ENCODE measurements around the gene RNU6-1.

Gene RNU6-1

DNA sequence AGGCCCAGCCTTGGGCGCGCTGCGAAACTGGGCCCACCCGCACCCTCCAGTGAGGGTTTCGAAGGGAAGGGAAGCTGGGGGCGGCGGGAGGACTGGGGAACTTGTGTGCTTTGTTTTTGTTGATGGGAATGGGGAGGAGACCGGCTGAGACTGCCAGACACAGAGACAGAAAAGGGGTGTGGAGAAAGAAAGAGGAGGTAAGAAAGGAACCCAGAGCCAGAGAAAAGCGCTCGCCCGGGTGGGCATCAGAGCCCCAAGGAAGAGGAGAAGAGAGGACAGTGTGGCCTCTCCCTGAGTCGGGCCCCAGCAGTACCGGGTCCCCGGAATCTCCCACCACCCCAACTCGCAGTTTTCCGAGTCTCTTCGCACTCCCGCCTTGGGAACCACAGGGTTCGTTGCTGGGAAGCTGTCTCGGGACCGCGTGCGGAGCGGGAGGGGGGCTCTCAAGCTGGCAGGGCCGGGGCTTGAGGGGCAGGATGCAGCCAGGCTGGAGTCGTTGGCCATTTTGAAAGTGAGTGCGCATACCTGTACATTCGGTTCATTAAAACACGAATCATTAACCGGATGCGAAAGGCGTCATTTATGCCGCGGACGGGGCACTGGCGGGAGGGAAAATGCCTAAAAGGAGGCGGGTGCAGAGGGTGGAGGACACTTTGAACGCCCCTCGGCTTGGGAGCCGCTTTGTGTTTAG, 11.4 kb downstream of the RNU6-1 start:
- TF ChIP-seq, protein P1, sequence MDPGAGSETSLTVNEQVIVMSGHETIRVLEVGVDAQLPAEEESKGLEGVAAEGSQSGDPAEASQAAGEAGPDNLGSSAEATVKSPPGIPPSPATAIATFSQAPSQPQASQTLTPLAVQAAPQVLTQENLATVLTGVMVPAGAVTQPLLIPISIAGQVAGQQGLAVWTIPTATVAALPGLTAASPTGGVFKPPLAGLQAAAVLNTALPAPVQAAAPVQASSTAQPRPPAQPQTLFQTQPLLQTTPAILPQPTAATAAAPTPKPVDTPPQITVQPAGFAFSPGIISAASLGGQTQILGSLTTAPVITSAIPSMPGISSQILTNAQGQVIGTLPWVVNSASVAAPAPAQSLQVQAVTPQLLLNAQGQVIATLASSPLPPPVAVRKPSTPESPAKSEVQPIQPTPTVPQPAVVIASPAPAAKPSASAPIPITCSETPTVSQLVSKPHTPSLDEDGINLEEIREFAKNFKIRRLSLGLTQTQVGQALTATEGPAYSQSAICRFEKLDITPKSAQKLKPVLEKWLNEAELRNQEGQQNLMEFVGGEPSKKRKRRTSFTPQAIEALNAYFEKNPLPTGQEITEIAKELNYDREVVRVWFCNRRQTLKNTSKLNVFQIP (CRISPR knock-in tag; IDR thresholded peaks at IDR 0.05; ENCODE audit: borderline replicate concordance, low read depth) = no peak
- TF ChIP-seq TCF4 (CRISPR knock-in tag; IDR thresholded peaks at IDR 0.05; ENCODE audit: borderline replicate concordance) = no peak
- TF ChIP-seq CSDC2 (CRISPR knock-in tag; IDR thresholded peaks at IDR 0.05) = no peak
- no peak for TF ChIP-seq ZC3H10 (CRISPR knock-in tag; IDR thresholded peaks at IDR 0.05)
- no peak for ATAC-seq

DNA sequence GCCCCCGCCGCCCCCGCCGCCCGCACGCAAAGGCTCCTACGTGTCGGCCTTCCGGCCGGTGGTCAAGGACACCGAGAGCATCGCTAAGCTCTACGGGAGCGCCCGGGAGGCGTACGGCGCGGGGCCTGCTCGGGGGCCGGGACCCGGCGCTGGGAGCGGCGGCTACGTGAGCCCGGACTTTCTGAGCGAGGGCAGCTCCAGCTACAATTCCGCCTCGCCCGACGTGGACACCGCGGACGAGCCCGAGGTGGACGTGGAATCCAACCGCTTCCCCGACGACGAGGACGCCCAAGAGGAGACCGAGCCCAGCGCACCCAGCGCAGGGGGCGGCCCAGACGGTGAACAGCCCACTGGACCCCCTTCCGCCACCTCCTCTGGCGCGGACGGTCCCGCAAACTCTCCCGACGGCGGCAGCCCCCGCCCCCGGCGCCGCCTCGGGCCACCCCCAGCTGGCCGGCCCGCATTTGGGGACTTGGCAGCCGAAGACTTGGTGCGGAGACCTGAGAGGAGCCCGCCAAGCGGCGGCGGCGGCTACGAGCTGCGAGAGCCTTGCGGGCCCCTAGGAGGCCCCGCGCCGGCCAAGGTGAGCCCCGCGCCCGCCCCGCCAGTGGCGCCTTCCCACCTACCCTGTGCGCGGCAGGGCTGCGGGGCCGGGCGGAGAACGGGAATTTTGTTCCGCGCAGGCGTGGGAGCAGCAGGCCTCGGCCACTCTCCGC, 12.1 kb downstream of the RNU6-1 start:
- ATAC-seq = no peak
- no peak for TF ChIP-seq ZNF565 (CRISPR knock-in tag; conservative IDR thresholded peaks at IDR 0.05; ENCODE audit: low read depth)
- TF ChIP-seq ZFP30 (CRISPR knock-in tag; IDR thresholded peaks at IDR 0.05) = no peak
- TF ChIP-seq, protein P2, sequence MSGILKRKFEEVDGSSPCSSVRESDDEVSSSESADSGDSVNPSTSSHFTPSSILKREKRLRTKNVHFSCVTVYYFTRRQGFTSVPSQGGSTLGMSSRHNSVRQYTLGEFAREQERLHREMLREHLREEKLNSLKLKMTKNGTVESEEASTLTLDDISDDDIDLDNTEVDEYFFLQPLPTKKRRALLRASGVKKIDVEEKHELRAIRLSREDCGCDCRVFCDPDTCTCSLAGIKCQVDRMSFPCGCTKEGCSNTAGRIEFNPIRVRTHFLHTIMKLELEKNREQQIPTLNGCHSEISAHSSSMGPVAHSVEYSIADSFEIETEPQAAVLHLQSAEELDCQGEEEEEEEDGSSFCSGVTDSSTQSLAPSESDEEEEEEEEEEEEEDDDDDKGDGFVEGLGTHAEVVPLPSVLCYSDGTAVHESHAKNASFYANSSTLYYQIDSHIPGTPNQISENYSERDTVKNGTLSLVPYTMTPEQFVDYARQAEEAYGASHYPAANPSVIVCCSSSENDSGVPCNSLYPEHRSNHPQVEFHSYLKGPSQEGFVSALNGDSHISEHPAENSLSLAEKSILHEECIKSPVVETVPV (CRISPR knock-in tag; IDR thresholded peaks at IDR 0.05) = no peak
- TF ChIP-seq RARB (CRISPR knock-in tag; IDR thresholded peaks at IDR 0.05) = no peak
- no peak for TF ChIP-seq BACH2 (CRISPR knock-in tag; IDR thresholded peaks at IDR 0.05; ENCODE audit: borderline replicate concordance)
- no peak for TF ChIP-seq OSR1 (CRISPR knock-in tag; IDR thresholded peaks at IDR 0.05)
- TF ChIP-seq CSDC2 (CRISPR knock-in tag; IDR thresholded peaks at IDR 0.05) = no peak
- no peak for TF ChIP-seq GLIS3 (CRISPR knock-in tag; IDR thresholded peaks at IDR 0.05)
- TF ChIP-seq, protein P1 (CRISPR knock-in tag; IDR thresholded peaks at IDR 0.05; ENCODE audit: borderline replicate concordance, low read depth) = no peak
- no peak for TF ChIP-seq TCF4 (CRISPR knock-in tag; IDR thresholded peaks at IDR 0.05; ENCODE audit: borderline replicate concordance)
- TF ChIP-seq ZNF8 (CRISPR knock-in tag; IDR thresholded peaks at IDR 0.05) = no peak
- TF ChIP-seq, protein P3, sequence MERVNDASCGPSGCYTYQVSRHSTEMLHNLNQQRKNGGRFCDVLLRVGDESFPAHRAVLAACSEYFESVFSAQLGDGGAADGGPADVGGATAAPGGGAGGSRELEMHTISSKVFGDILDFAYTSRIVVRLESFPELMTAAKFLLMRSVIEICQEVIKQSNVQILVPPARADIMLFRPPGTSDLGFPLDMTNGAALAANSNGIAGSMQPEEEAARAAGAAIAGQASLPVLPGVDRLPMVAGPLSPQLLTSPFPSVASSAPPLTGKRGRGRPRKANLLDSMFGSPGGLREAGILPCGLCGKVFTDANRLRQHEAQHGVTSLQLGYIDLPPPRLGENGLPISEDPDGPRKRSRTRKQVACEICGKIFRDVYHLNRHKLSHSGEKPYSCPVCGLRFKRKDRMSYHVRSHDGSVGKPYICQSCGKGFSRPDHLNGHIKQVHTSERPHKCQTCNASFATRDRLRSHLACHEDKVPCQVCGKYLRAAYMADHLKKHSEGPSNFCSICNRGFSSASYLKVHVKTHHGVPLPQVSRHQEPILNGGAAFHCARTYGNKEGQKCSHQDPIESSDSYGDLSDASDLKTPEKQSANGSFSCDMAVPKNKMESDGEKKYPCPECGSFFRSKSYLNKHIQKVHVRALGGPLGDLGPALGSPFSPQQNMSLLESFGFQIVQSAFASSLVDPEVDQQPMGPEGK (CRISPR knock-in tag; IDR thresholded peaks at IDR 0.05; ENCODE audit: borderline replicate concordance) = no peak
- TF ChIP-seq ISL1 (CRISPR knock-in tag; IDR thresholded peaks at IDR 0.05) = no peak
- no peak for TF ChIP-seq SNAI2 (CRISPR knock-in tag; IDR thresholded peaks at IDR 0.05)
- no peak for TF ChIP-seq ARNTL (CRISPR knock-in tag; IDR thresholded peaks at IDR 0.05; ENCODE audit: borderline replicate concordance, low read depth)
- no peak for TF ChIP-seq PPARA (CRISPR knock-in tag; IDR thresholded peaks at IDR 0.05; ENCODE audit: borderline replicate concordance)
- no peak for TF ChIP-seq ESRRG (CRISPR knock-in tag; IDR thresholded peaks at IDR 0.05)

DNA sequence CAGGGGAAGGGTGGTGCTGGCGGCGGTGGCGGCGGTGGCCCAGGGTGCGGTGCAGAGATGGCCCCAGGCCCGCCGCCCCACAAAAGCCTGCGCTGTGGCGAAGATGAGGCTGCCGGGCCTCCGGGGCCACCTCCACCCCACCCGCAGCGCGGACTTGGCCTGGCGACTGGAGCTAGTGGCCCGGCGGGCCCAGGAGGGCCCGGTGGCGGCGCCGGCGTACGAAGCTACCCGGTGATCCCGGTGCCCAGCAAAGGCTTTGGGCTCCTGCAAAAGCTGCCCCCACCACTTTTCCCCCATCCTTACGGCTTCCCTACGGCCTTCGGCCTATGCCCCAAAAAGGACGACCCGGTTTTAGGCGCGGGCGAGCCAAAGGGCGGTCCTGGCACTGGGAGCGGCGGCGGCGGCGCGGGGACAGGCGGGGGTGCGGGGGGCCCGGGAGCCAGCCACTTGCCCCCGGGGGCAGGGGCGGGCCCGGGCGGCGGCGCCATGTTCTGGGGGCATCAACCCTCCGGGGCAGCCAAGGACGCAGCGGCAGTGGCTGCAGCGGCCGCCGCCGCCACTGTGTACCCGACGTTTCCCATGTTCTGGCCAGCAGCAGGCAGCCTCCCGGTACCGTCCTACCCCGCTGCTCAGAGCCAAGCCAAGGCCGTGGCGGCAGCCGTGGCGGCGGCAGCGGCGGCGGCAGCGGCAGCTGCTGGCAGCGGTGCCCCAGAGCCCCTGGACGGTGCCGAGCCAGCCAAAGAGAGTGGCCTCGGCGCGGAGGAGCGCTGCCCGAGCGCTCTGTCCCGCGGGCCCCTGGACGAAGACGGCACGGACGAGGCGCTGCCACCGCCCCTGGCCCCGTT, 12.9 kb downstream of the RNU6-1 start:
- TF ChIP-seq, protein P2 (CRISPR knock-in tag; IDR thresholded peaks at IDR 0.05) = no peak
- TF ChIP-seq ZFP3 (CRISPR knock-in tag; IDR thresholded peaks at IDR 0.05) (no peak), CSDC2 (CRISPR knock-in tag; IDR thresholded peaks at IDR 0.05) (no peak)
- no peak for ATAC-seq
